PFSK-1 (cell line): ENCODE data around the gene DHRSX.

Experiments used
- FOXP2 ChIP-seq: optimal IDR thresholded peaks from 2 replicates; pipeline ENCODE3; 2011; ENCODE audit warnings: borderline replicate concordance, control low read depth, inconsistent platforms; ENCODE audit not compliant: insufficient read depth; ENCODE audit errors: extremely low read length, extremely low read depth
- POLR2AphosphoS5 ChIP-seq: IDR thresholded peaks from 2 replicates; pipeline ENCODE4 v1.6.1; 2012; ENCODE audit warnings: low read depth, mild to moderate bottlenecking, control low read depth, low read length, moderate library complexity
- REST ChIP-seq, 2 experiments: IDR thresholded peaks; 2 replicates each; pipeline versions ENCODE4 v1.6.1 to v1.8.0; 2011 to 2012; ENCODE audit warnings: low read depth in 2 of 2, low read length in 2 of 2, control low read depth in 1 of 2, inconsistent platforms in 1 of 2, mild to moderate bottlenecking in 1 of 2, moderate library complexity in 1 of 2; ENCODE audit not compliant: insufficient read depth in 1 of 2
- SIN3A ChIP-seq: IDR thresholded peaks from 2 replicates; pipeline ENCODE4 v1.6.1; 2012; ENCODE audit warnings: mild to moderate bottlenecking, low read length, moderate library complexity, borderline replicate concordance; ENCODE audit not compliant: insufficient read depth
- TAF1 ChIP-seq: IDR thresholded peaks from 2 replicates; pipeline ENCODE4 v1.6.1; 2012; ENCODE audit warnings: low read length, control low read depth, borderline replicate concordance; ENCODE audit not compliant: insufficient read depth

GRCh38 chrX:2547736-2548135 lies 47.0 kb upstream of the DHRSX start:
- TF ChIP-seq POLR2AphosphoS5: no peak
- no peak for TF ChIP-seq TAF1
- TF ChIP-seq REST (IDR thresholded peaks at IDR 0.05; ENCODE audit: insufficient read depth in 1 of 2, low read depth in 2 of 2, low read length in 2 of 2): no peak
- TF ChIP-seq SIN3A: no peak
- TF ChIP-seq FOXP2: no peak
